Breast epithelium (tissue), 4 donors: Measurements from ENCODE around the gene KLHL29. TPM values are rescaled to one million over a fixed set of nuclear protein-coding genes. Genes with fewer than 3 reads are reported as not detected.

Experiments used
- DNase-seq, 2 donors: peaks; one replicate each; pipeline ENCODE4 v3.0.0-alpha.2; 2019; ENCODE audit warnings: low spot score in 2 of 2
- H3K27ac ChIP-seq, 2 donors: fragments of 200-600 bp; sonication (generic) in 1 of 2; one replicate each; pipeline ENCODE4 v1.5.1; 2016 to 2019; ENCODE audit warnings: mild to moderate bottlenecking in 1 of 2
- H3K27me3 ChIP-seq, 2 donors: fragments of 200-600 bp; sonication (generic) in 1 of 2; one replicate each; pipeline versions ENCODE4 v1.5.1 to v1.6.0; 2017 to 2019; ENCODE audit warnings: control low read depth in 1 of 2, mild to moderate bottlenecking in 1 of 2
- H3K36me3 ChIP-seq: fragments of 200-600 bp; one replicate; pipeline ENCODE4 v1.5.1; 2019
- H3K4me1 ChIP-seq, 2 donors: fragments of 200-600 bp; sonication (generic); one replicate each; pipeline ENCODE4 v1.5.1; 2016 to 2019; ENCODE audit warnings: control low read depth in 1 of 2
- H3K4me3 ChIP-seq, 3 donors: fragments of 200-600 bp; sonication (generic); 1 replicate in 2 of 3; 2 replicates in 1 of 3; pipeline ENCODE4 v1.5.1; 2016 to 2019; ENCODE audit warnings: mild to moderate bottlenecking in 3 of 3, moderate library complexity in 2 of 3
- H3K9me3 ChIP-seq, 2 donors: fragments of 200-600 bp; sonication (generic) in 1 of 2; one replicate each; pipeline ENCODE4 v1.5.1; 2016 to 2019; ENCODE audit warnings: control low read depth in 1 of 2
- CTCF ChIP-seq, 3 donors: fragments of 450-650 bp; IDR thresholded peaks; one replicate each; pipeline ENCODE4 v1.5.1; 2016 to 2017; ENCODE audit warnings: antibody characterized with exemption in 3 of 3, mild to moderate bottlenecking in 3 of 3, moderate library complexity in 3 of 3
- POLR2A ChIP-seq: fragments of 450-650 bp; IDR thresholded peaks from one replicate; pipeline ENCODE4 v1.6.1; 2016; ENCODE audit warnings: antibody characterized with exemption, mild to moderate bottlenecking, moderate library complexity
- POLR2AphosphoS5 ChIP-seq, 3 donors: sonication (generic); formaldehyde crosslinking; IDR thresholded peaks; one replicate each; pipeline ENCODE4 v1.6.1; 2017; ENCODE audit warnings: antibody characterized with exemption in 3 of 3
- intact Hi-C: fragments of 100-400 bp; cut with DNase I; formaldehyde crosslinking; loops from one replicate; pipeline ENCODE4 v1.15.1; 2023; ENCODE audit warnings: low total_unique reads
- total RNA-seq, 3 donors: library from RNA; depleted of rRNA; stranded (reverse); fragments of >200 nt; gene quantifications; one replicate each; pipeline ENCODE4 v1.1.0, GENCODE V29; 2016

The KLHL29 gene
- total RNA-seq = 10 to 100 TPM in 2 of 3 donors, 1 to 10 TPM in 1; 4.5 to 20.9 (median 14.7) TPM

DNA sequence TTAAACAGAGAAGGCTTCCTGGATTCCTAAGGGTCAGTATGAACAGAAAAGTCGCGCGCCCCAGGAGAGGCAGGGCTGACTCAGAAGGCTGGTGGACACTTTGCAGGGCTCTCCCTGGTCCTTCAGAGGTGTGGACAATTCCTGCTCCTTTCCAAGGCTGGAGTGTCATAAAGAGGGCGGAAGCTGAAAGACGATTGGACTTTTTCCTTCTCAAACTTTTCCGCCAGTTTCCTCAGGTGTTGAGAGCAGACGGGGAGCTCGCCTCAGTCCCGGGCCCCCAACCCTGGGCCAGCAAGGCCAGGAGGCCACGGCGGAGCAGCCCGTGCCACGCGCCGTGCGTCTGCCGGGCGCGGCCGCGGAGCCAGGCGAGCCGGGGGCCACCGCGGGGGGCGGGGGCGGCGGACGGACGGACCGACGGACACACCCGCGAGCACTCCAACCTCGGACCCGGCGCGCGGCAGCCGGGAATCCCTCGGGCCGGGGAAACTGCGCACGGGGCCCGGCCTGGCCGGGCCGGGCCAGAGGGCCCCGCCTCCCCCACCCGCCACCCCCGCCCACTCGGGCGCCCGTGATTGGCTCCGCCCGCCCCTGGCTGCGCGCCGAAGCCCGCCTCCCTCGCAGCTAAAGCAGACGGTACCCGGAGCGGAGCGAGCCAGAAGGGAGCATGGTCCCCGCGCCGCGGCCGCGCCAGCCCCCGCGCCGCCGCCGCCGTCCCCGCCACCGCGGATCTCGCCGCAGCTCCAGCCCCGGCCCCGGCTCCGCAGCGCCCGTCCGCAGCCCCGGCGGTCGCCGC lies at the start of gene KLHL29:
Gene KLHL29, plus strand, starts transcription at position 629 of the 793 bp plus-strand sequence. CDS start 177,018 bp downstream, outside the sequence.
- no peak for TF ChIP-seq POLR2A
- no peak for TF ChIP-seq CTCF (IDR thresholded peaks at IDR 0.05)
- TF ChIP-seq POLR2AphosphoS5 (IDR thresholded peaks at IDR 0.05) = peak in 1 of 3 donors; percentile 24
- H3K27ac ChIP-seq = peak within 1 kb of the TSS; percentile 76 to 79
- H3K27me3 ChIP-seq = peaks cover 4 to 13% of the 10 kb centered on the region in 2 donors
- intact Hi-C loops = no loop called here
- peak; percentile 75 to 77 for DNase-seq
- H3K4me3 ChIP-seq = peak within 1 kb of the TSS; percentile 73 to 74 (median 73)
- H3K36me3 ChIP-seq = no peaks in the 10 kb centered on the region
- H3K4me1 ChIP-seq = no peaks in the 10 kb centered on the region
- no peaks in the 10 kb centered on the region for H3K9me3 ChIP-seq

DNA sequence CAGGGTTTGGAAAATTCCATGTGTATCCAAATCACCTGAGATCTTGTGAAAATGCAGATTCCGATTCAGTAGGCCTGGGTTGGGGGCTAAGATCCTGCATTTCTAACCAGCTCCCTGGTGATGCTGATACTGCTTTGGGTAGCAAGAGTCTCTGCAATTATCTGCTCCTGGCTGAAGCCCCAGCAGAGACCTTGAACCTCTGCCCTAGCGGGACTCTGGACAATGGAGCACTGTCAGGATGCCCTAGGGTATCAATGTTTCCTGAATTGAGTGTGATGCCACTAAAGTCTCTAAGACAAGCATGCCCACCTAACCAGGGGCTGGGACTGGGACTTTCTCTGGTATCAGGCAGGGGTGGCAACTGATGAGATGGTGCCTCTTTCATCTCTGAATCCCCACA lies 49.4 kb upstream of the KLHL29 start:
- no peak overlapping the region for H3K4me3 ChIP-seq
- H3K36me3 ChIP-seq = no peaks in the 10 kb centered on the region
- H3K9me3 ChIP-seq = peaks cover 0 to 1% of the 10 kb centered on the region in 2 donors
- no peaks in the 10 kb centered on the region for H3K27me3 ChIP-seq
- no peak for TF ChIP-seq CTCF (IDR thresholded peaks at IDR 0.05)
- intact Hi-C loops = no loop called here
- DNase-seq = no peak
- H3K27ac ChIP-seq = no peak overlapping the region
- H3K4me1 ChIP-seq = no peaks in the 10 kb centered on the region

DNA sequence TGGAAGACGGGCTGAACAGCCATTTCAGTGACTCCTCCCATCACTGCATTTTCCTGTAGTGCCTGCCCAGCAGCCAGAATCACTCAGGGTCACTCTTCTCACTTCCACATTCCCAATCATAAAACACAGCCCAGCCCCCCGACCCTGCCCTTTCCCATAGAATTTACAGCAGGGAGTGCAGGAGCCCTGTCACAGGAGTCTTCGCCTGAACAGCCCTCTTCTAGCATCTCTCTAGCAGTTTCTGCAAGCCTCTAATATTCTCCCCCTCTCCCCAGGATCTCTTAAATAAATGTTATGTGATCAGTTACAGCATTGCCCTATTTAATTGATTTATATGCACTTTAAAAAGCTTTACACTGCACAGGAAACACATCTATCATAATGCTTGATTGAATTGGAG lies 42.9 kb upstream of the KLHL29 start:
- H3K27me3 ChIP-seq = no peaks in the 10 kb centered on the region
- intact Hi-C loops = no loop called here
- no peak overlapping the region for H3K27ac ChIP-seq
- TF ChIP-seq POLR2AphosphoS5 (IDR thresholded peaks at IDR 0.05) (no peak), CTCF (IDR thresholded peaks at IDR 0.05) (no peak), POLR2A (no peak)
- no peak for DNase-seq
- peaks cover 8 to 11% of the 10 kb centered on the region in 2 donors for H3K9me3 ChIP-seq
- no peak overlapping the region for H3K4me3 ChIP-seq
- no peaks in the 10 kb centered on the region for H3K4me1 ChIP-seq
- no peaks in the 10 kb centered on the region for H3K36me3 ChIP-seq

GRCh38 chr2:23346029-23346428 lies 39.0 kb upstream of the KLHL29 start:
- intact Hi-C loops = no loop called here
- Histone ChIP-seq H3K27ac (no peak overlapping the region), H3K36me3 (no peaks in the 10 kb centered on the region), H3K27me3 (no peaks in the 10 kb centered on the region), H3K4me3 (no peak overlapping the region), H3K9me3 (peaks cover 3 to 5% of the 10 kb centered on the region in 2 donors), H3K4me1 (no peaks in the 10 kb centered on the region)
- TF ChIP-seq POLR2A (no peak), CTCF (IDR thresholded peaks at IDR 0.05) (no peak), POLR2AphosphoS5 (IDR thresholded peaks at IDR 0.05) (no peak)
- no peak for DNase-seq

DNA sequence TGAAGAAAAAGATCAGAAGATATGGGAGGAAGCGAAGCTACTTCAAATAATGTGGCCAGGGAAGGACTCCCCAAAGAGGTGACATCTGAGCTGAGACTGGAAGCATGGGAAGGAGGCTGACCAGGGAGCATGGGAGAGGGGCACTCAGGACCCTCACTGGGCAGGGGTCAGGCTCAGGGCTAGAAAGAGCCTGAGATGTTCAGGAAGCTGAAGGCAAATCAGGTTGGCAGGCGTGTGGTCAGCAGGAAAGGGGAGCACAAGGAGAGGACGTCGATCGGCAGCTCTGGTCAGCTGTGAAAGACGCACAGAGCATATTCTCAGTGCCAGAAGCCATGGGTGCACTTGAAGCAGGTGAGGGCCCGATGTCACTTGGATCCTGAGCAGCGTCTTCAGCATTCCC lies 38.2 kb upstream of the KLHL29 start:
- Histone ChIP-seq H3K27me3 (no peaks in the 10 kb centered on the region), H3K27ac (no peak overlapping the region), H3K4me3 (no peak overlapping the region), H3K36me3 (no peaks in the 10 kb centered on the region), H3K4me1 (no peaks in the 10 kb centered on the region), H3K9me3 (no peaks in the 10 kb centered on the region)
- TF ChIP-seq CTCF (IDR thresholded peaks at IDR 0.05) (no peak), POLR2A (no peak), POLR2AphosphoS5 (IDR thresholded peaks at IDR 0.05) (no peak)
- DNase-seq = no peak
- intact Hi-C loops = no loop called here
